Transverse colon (tissue), 3 donors: ENCODE measurements around the gene GNAI3.

Experiments used
- POLR2A ChIP-seq: fragments of 450-650 bp; IDR thresholded peaks from one replicate; pipeline ENCODE4 v1.6.1; 2016; ENCODE audit warnings: antibody characterized with exemption, mild to moderate bottlenecking, moderate library complexity
- TF ChIP-seq, protein P1 (sequence below), 5 experiments: fragments of 200-600 bp in 3 of 5; fragments of 450-650 bp in 2 of 5; sonication (generic) in 3 of 5; IDR thresholded peaks; 1 replicate in 2 of 5; 2 replicates in 3 of 5; pipeline ENCODE4 v1.5.1; 2016 to 2017; ENCODE audit warnings: antibody characterized with exemption in 5 of 5, inconsistent platforms in 3 of 5, mild to moderate bottlenecking in 2 of 5, moderate library complexity in 1 of 5

DNA sequence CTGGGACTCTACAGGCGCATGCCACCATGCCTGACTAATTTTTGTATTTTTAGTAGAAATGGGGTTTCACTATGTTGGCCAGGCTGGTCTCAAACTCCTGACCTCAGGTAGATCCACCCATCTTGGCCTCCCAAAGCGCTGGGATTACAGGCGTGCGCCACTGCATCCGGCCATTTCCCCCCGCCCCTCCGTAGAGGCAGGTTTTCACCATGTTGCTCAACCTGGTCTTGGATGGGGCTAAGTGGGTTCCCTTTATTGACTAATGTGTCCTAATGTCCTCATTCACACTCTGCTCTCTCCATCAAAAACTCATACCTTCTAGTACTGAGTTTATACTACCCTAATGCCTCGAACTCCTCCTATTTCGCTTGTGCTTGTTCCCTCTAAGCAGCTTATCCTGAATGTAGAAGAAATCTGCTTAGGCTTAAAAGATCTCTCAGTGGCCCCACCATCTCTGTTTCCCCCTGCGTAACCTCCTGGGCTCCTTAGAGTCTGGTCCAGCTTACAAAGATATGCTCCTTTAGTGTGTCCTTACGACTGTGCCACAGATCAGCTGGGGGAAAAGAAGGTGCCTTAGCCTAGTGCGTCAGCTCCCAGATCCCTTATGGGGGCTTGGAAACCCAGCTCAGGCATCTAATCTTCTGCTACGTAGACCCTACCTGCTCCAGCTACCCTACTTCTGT lies 63.0 kb downstream of the GNAI3 start:
- TF ChIP-seq, protein P1, sequence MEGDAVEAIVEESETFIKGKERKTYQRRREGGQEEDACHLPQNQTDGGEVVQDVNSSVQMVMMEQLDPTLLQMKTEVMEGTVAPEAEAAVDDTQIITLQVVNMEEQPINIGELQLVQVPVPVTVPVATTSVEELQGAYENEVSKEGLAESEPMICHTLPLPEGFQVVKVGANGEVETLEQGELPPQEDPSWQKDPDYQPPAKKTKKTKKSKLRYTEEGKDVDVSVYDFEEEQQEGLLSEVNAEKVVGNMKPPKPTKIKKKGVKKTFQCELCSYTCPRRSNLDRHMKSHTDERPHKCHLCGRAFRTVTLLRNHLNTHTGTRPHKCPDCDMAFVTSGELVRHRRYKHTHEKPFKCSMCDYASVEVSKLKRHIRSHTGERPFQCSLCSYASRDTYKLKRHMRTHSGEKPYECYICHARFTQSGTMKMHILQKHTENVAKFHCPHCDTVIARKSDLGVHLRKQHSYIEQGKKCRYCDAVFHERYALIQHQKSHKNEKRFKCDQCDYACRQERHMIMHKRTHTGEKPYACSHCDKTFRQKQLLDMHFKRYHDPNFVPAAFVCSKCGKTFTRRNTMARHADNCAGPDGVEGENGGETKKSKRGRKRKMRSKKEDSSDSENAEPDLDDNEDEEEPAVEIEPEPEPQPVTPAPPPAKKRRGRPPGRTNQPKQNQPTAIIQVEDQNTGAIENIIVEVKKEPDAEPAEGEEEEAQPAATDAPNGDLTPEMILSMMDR (IDR thresholded peaks at IDR 0.05) = no peak
- no peak for TF ChIP-seq POLR2A
